HL-60 (cell line): ENCODE data around the gene HS1BP3.

Experiments used
- DNase-seq, 2 experiments: peaks; one replicate each; pipeline ENCODE4 v3.0.0-alpha.2; 2010 to 2020; ENCODE audit warnings: low read depth in 1 of 2, low spot score in 1 of 2
- H3K27ac ChIP-seq: fragments of 250-450 bp; sonication (Bioruptor Pico); replicated peaks from 2 replicates; pipeline ENCODE4 v1.5.1; 2020; ENCODE audit warnings: mild to moderate bottlenecking, moderate library complexity
- H3K27me3 ChIP-seq: fragments of 250-450 bp; sonication (Bioruptor Pico); 2 replicates; pipeline ENCODE4 v1.5.1; 2021; ENCODE audit warnings: mild to moderate bottlenecking, moderate library complexity; ENCODE audit not compliant: insufficient read depth, poor library complexity, severe bottlenecking
- H3K4me3 ChIP-seq: replicated peaks from 2 replicates; pipeline ENCODE4 v1.5.1; 2011; ENCODE audit warnings: mild to moderate bottlenecking, control low read depth, low read length; ENCODE audit not compliant: insufficient read depth
- CTCF ChIP-seq: IDR thresholded peaks from one replicate; pipeline ENCODE4 v1.5.1; 2011; ENCODE audit warnings: low read length, control low read depth, inconsistent platforms; ENCODE audit not compliant: insufficient read depth
- GABPA ChIP-seq: IDR thresholded peaks from 2 replicates; pipeline ENCODE4 v1.6.1; 2012; ENCODE audit warnings: low read depth
- POLR2AphosphoS5 ChIP-seq: IDR thresholded peaks from 2 replicates; pipeline ENCODE4 v1.6.1; 2012; ENCODE audit warnings: low read depth
- REST ChIP-seq: IDR thresholded peaks from 2 replicates; pipeline ENCODE4 v1.6.1; 2012; ENCODE audit warnings: low read depth; ENCODE audit not compliant: insufficient replicate concordance
- SPI1 ChIP-seq: IDR thresholded peaks from 2 replicates; pipeline ENCODE4 v1.6.1; 2012; ENCODE audit warnings: low read depth, mild to moderate bottlenecking, borderline replicate concordance

The HS1BP3 gene

GRCh38 chr2:20619624-20620024 lies 31.3 kb downstream of the HS1BP3 start:
- TF ChIP-seq POLR2AphosphoS5 (no peak), GABPA (no peak), REST (no peak)
- DNase-seq, result no peak
- Histone ChIP-seq H3K27ac (no peak overlapping the region), H3K4me3 (no peak overlapping the region), H3K27me3 (no peaks in the 10 kb centered on the region)

GRCh38 chr2:20618886-20619521 lies 31.9 kb downstream of the HS1BP3 start:
- H3K4me3 ChIP-seq, result no peak overlapping the region

GRCh38 chr2:20618468-20618885 lies 32.4 kb downstream of the HS1BP3 start:
- H3K27me3 ChIP-seq, result no peaks in the 10 kb centered on the region
- no peak overlapping the region for H3K4me3 ChIP-seq
- H3K27ac ChIP-seq, result no peak overlapping the region
- TF ChIP-seq REST, result no peak
- TF ChIP-seq GABPA, result no peak
- no peak for TF ChIP-seq SPI1
- no peak for TF ChIP-seq CTCF
- no peak for TF ChIP-seq POLR2AphosphoS5
- DNase-seq, result no peak

More at GRCh38 chr2:20618886-20619521, 31.9 kb downstream of the HS1BP3 start:
- no peak for DNase-seq
- no peaks in the 10 kb centered on the region for H3K27me3 ChIP-seq
- H3K27ac ChIP-seq, result no peak overlapping the region
- no peak for TF ChIP-seq GABPA
- no peak for TF ChIP-seq SPI1
- TF ChIP-seq POLR2AphosphoS5, result no peak
- no peak for TF ChIP-seq REST
- no peak for TF ChIP-seq CTCF
